Liver (tissue), 9 donors: ENCODE data around the gene PRPSAP2. TPM values are rescaled to one million over a fixed set of nuclear protein-coding genes. Genes with fewer than 3 reads are reported as not detected.

Experiments used
- DNase-seq: peaks from one replicate; pipeline ENCODE4 v3.0.0-alpha.2; 2017; ENCODE audit warnings: low spot score
- H3K27ac ChIP-seq, 2 donors: one replicate each; pipeline ENCODE4 v1.7.0; 2013; ENCODE audit warnings: inconsistent platforms in 2 of 2, low read length in 2 of 2, control low read depth in 1 of 2, low read depth in 1 of 2, mild to moderate bottlenecking in 1 of 2
- H3K27me3 ChIP-seq, 4 donors: one replicate each; pipeline versions ENCODE4 v1.6.1 to v1.7.0; 2013; ENCODE audit warnings: low read length in 3 of 4, inconsistent platforms in 1 of 4, mild to moderate bottlenecking in 1 of 4, moderate library complexity in 1 of 4; ENCODE audit not compliant: control insufficient read depth in 4 of 4, insufficient read depth in 4 of 4
- H3K36me3 ChIP-seq, 4 donors: one replicate each; pipeline versions ENCODE4 v1.6.1 to v1.7.0; 2013; ENCODE audit warnings: low read length in 3 of 4, mild to moderate bottlenecking in 3 of 4, low read depth in 1 of 4, moderate library complexity in 1 of 4; ENCODE audit not compliant: control insufficient read depth in 4 of 4, insufficient read depth in 3 of 4
- H3K4me1 ChIP-seq, 4 donors: one replicate each; pipeline versions ENCODE4 v1.6.1 to v1.7.0; 2013; ENCODE audit warnings: low read length in 3 of 4, mild to moderate bottlenecking in 3 of 4, moderate library complexity in 1 of 4; ENCODE audit not compliant: control insufficient read depth in 4 of 4, insufficient read depth in 4 of 4
- H3K4me3 ChIP-seq, 3 donors: one replicate each; pipeline versions ENCODE4 v1.6.1 to v1.7.0; 2013; ENCODE audit warnings: low read length in 3 of 3, control low read depth in 1 of 3, low read depth in 1 of 3, mild to moderate bottlenecking in 1 of 3
- H3K9ac ChIP-seq, 2 donors: one replicate each; pipeline ENCODE4 v1.7.0; 2013; ENCODE audit warnings: low read length in 2 of 2, mild to moderate bottlenecking in 2 of 2, moderate library complexity in 2 of 2, control low read depth in 1 of 2, low read depth in 1 of 2
- H3K9me3 ChIP-seq, 4 donors: one replicate each; pipeline versions ENCODE4 v1.6.1 to v1.7.0; 2013; ENCODE audit warnings: low read length in 3 of 4; ENCODE audit not compliant: control insufficient read depth in 4 of 4
- ATF3 ChIP-seq: IDR thresholded peaks from 2 replicates; pipeline ENCODE4 v1.6.1; 2016; ENCODE audit warnings: antibody characterized with exemption
- CTCF ChIP-seq: fragments of 150-350 bp; IDR thresholded peaks from 2 replicates; pipeline ENCODE4 v1.5.1; 2017; ENCODE audit warnings: improper control_type of control experiment, low read depth, low read length; ENCODE audit not compliant: missing input control
- EGR1 ChIP-seq, 2 donors: IDR thresholded peaks; 2 replicates each; pipeline ENCODE4 v1.6.1; 2016 to 2018; ENCODE audit warnings: antibody characterized with exemption in 2 of 2, low read depth in 2 of 2
- FOXA1 ChIP-seq: IDR thresholded peaks from 2 replicates; pipeline ENCODE4 v1.6.1; 2016; ENCODE audit warnings: antibody characterized with exemption
- FOXA2 ChIP-seq: IDR thresholded peaks from 2 replicates; pipeline ENCODE4 v1.6.1; 2016; ENCODE audit warnings: antibody characterized with exemption
- GABPA ChIP-seq, 2 donors: IDR thresholded peaks in 1 of 2; conservative IDR thresholded peaks in 1 of 2; 2 replicates each; pipeline ENCODE4 v1.6.1; 2016; ENCODE audit warnings: antibody characterized with exemption in 2 of 2, mild to moderate bottlenecking in 1 of 2, moderate library complexity in 1 of 2
- HNF4A ChIP-seq, 2 donors: conservative IDR thresholded peaks; 2 replicates each; pipeline ENCODE4 v1.6.1; 2016; ENCODE audit warnings: antibody characterized with exemption in 2 of 2, mild to moderate bottlenecking in 2 of 2
- HNF4G ChIP-seq: IDR thresholded peaks from 2 replicates; pipeline ENCODE4 v1.6.1; 2016; ENCODE audit warnings: antibody characterized with exemption
- JUND ChIP-seq, 2 donors: IDR thresholded peaks; 2 replicates each; pipeline ENCODE4 v1.6.1; 2016; ENCODE audit warnings: antibody characterized with exemption in 2 of 2
- MAX ChIP-seq: IDR thresholded peaks from 2 replicates; pipeline ENCODE4 v1.6.1; 2016; ENCODE audit warnings: antibody characterized with exemption
- NR2F2 ChIP-seq: IDR thresholded peaks from 2 replicates; pipeline ENCODE4 v1.6.1; 2016; ENCODE audit warnings: antibody characterized with exemption
- RAD21 ChIP-seq, 2 donors: IDR thresholded peaks; 2 replicates each; pipeline ENCODE4 v1.6.1; 2016; ENCODE audit warnings: antibody characterized with exemption in 2 of 2, mild to moderate bottlenecking in 2 of 2
- RXRA ChIP-seq, 2 donors: IDR thresholded peaks; 2 replicates each; pipeline ENCODE4 v1.6.1; 2017 to 2018; ENCODE audit warnings: antibody characterized with exemption in 2 of 2, mild to moderate bottlenecking in 1 of 2
- TAF1 ChIP-seq: conservative IDR thresholded peaks from 2 replicates; pipeline ENCODE4 v1.6.1; 2016; ENCODE audit warnings: antibody characterized with exemption, mild to moderate bottlenecking
- YY1 ChIP-seq: IDR thresholded peaks from 2 replicates; pipeline ENCODE4 v1.6.1; 2016; ENCODE audit warnings: antibody characterized with exemption, mild to moderate bottlenecking
- ZBTB33 ChIP-seq: IDR thresholded peaks from 2 replicates; pipeline ENCODE4 v1.6.1; 2016; ENCODE audit warnings: antibody characterized with exemption
- WGBS: extraction: QIAGEN DNeasy Blood & Tissue Kit; methylation state at CpG from one replicate; pipeline ENCODE4 v1.1.7; 2013; 5-methylcytosine and 5-hydroxymethylcytosine counted together
- polyA plus RNA-seq, 2 donors: library from polyadenylated mRNA; stranded (reverse) in 1 of 2; unstranded in 1 of 2; fragments of 200-250 nt in 1 of 2; fragments of >200 nt in 1 of 2; fragmentation: Nextera tagmentation in 1 of 2; extraction: Ambion mirVana in 1 of 2; gene quantifications; one replicate each; pipeline versions ENCODE4 v1.2.1 to v1.2.3, GENCODE V29; 2013 to 2015
- total RNA-seq, 2 donors: library from RNA; depleted of rRNA; stranded (reverse); fragments of >200 nt; gene quantifications; one replicate each; pipeline ENCODE4 v1.2.3, GENCODE V29; 2014
- donor health status: healthy.
- donor health status: healthy.
- donor health status: healthy.
- donor health status: healthy.
- donor health status: healthy.

PRPSAP2 gene
- total and polyA plus RNA-seq, 4 donors, result 10.2 to 31.4 (median 16.7) TPM

- WGBS, result 87% methylated on average over 2 of the region's 2 CpGs
- DNase-seq, result no peak
- no peak overlapping the region for H3K4me3 ChIP-seq
These were observed 88.6 kb downstream of the PRPSAP2 start for GRCh38 chr17:18946536-18946935.

GRCh38 chr17:18947866-18948265 lies 89.9 kb downstream of the PRPSAP2 start:
- 86% methylated on average over 6 of the region's 6 CpGs for WGBS
- H3K9me3 ChIP-seq, result no peaks in the 10 kb centered on the region
- peaks cover 0 to 14% (median 4%) of the 10 kb centered on the region in 4 donors for H3K4me1 ChIP-seq
- no peaks in the 10 kb centered on the region for H3K36me3 ChIP-seq
- no peaks in the 10 kb centered on the region for H3K27me3 ChIP-seq
- no peak for DNase-seq
- no peak overlapping the region for H3K9ac ChIP-seq
- H3K27ac ChIP-seq, result no peak overlapping the region
- H3K4me3 ChIP-seq, result no peak overlapping the region
- TF ChIP-seq TAF1 (no peak), FOXA1 (no peak), RAD21 (IDR thresholded peaks at IDR 0.05) (no peak), FOXA2 (no peak), ZBTB33 (no peak), EGR1 (IDR thresholded peaks at IDR 0.05; ENCODE audit: low read depth in 2 of 2) (no peak), YY1 (no peak), HNF4A (conservative IDR thresholded peaks at IDR 0.05) (no peak), NR2F2 (no peak), JUND (IDR thresholded peaks at IDR 0.05) (no peak), CTCF (no peak), HNF4G (no peak), MAX (no peak)

More at GRCh38 chr17:18946536-18946935, 88.6 kb downstream of the PRPSAP2 start:
- Histone ChIP-seq H3K27me3 (no peaks in the 10 kb centered on the region), H3K4me1 (peaks cover 0 to 10% (median 3%) of the 10 kb centered on the region in 4 donors), H3K36me3 (no peaks in the 10 kb centered on the region), H3K27ac (no peak overlapping the region), H3K9me3 (no peaks in the 10 kb centered on the region), H3K9ac (no peak overlapping the region)
- no peak for TF ChIP-seq HNF4G
- no peak for TF ChIP-seq GABPA (IDR thresholded peaks at IDR 0.05 in 1 of 2, conservative IDR thresholded peaks at IDR 0.05 in 1 of 2)
- TF ChIP-seq FOXA2, result no peak
- no peak for TF ChIP-seq TAF1
- no peak for TF ChIP-seq YY1
- no peak for TF ChIP-seq JUND (IDR thresholded peaks at IDR 0.05)
- TF ChIP-seq CTCF, result no peak
- no peak for TF ChIP-seq NR2F2
- TF ChIP-seq EGR1 (IDR thresholded peaks at IDR 0.05; ENCODE audit: low read depth in 2 of 2), result no peak
- no peak for TF ChIP-seq ZBTB33
- no peak for TF ChIP-seq RAD21 (IDR thresholded peaks at IDR 0.05)
- TF ChIP-seq ATF3, result no peak
- TF ChIP-seq HNF4A (conservative IDR thresholded peaks at IDR 0.05), result no peak
- no peak for TF ChIP-seq MAX
- no peak for TF ChIP-seq FOXA1
- TF ChIP-seq RXRA (IDR thresholded peaks at IDR 0.05), result no peak
